Heart right ventricle (tissue), 16 donors: ENCODE data around the gene ANKRD40CL. TPM values are rescaled to one million over a fixed set of nuclear protein-coding genes. Genes with fewer than 3 reads are reported as not detected.

Source experiments
- ATAC-seq, 8 donors: fragments of 200-7000 bp; cut with Tn5 transposase; one replicate each; pipeline ENCODE4 v1.9.1; 2020; ENCODE audit warnings: mild to moderate bottlenecking in 8 of 8, moderate library complexity in 8 of 8, moderate number of reproducible peaks in 1 of 8
- DNase-seq, 2 donors: peaks; one replicate each; pipeline ENCODE4 v3.0.0-alpha.2; 2020
- H3K27ac ChIP-seq, 10 donors: fragments of 200-600 bp; sonication (generic) in 2 of 10; one replicate each; pipeline versions ENCODE4 v1.5.0 to v1.8.0; 2020 to 2022; ENCODE audit warnings: mild to moderate bottlenecking in 3 of 10
- H3K27me3 ChIP-seq, 7 donors: fragments of 200-600 bp; one replicate each; pipeline ENCODE4 v1.8.0; 2021 to 2022; ENCODE audit warnings: mild to moderate bottlenecking in 2 of 7
- H3K36me3 ChIP-seq, 9 donors: fragments of 200-600 bp; sonication (generic) in 1 of 9; one replicate each; pipeline versions ENCODE4 v1.5.0 to v1.8.0; 2020 to 2022; ENCODE audit warnings: mild to moderate bottlenecking in 2 of 9
- H3K4me1 ChIP-seq, 9 donors: fragments of 200-600 bp; sonication (generic) in 1 of 9; one replicate each; pipeline versions ENCODE4 v1.5.0 to v1.8.0; 2020 to 2022; ENCODE audit warnings: mild to moderate bottlenecking in 4 of 9
- H3K4me3 ChIP-seq, 10 donors: fragments of 200-600 bp; sonication (generic) in 2 of 10; one replicate each; pipeline versions ENCODE4 v1.5.0 to v1.8.0; 2020 to 2022; ENCODE audit warnings: mild to moderate bottlenecking in 7 of 10, moderate library complexity in 2 of 10
- H3K9me3 ChIP-seq, 11 donors: fragments of 200-600 bp in 10 of 11; sonication (generic) in 2 of 11; one replicate each; pipeline versions ENCODE4 v1.5.0 to v1.8.0; 2013 to 2022; ENCODE audit warnings: mild to moderate bottlenecking in 2 of 11, control low read depth in 1 of 11, moderate library complexity in 1 of 11
- WGBS, 2 donors: extraction: QIAGEN DNeasy Blood & Tissue Kit; methylation state at CpG; one replicate each; pipeline ENCODE4 v1.1.7; 2013; ENCODE audit warnings: inconsistent platforms in 1 of 2; 5-methylcytosine and 5-hydroxymethylcytosine counted together
- intact Hi-C, 10 donors: fragments of 100-400 bp; cut with DNase I; formaldehyde crosslinking; loops; one replicate each; pipeline versions ENCODE4 v1.11.1 to v1.14.2; 2022
- polyA plus RNA-seq, 2 donors: library from polyadenylated mRNA; stranded (reverse); fragments of 200-250 nt; gene quantifications; one replicate each; pipeline ENCODE4 v1.2.3, GENCODE V29; 2013
- total RNA-seq, 10 donors: library from RNA; stranded (reverse); fragmentation: NEBNext Ultra II Directional in 3 of 10; extraction: Animal tissue kit (Norgen Biotek cat#: 25700) in 3 of 10; gene quantifications; one replicate each; pipeline versions ENCODE4 v1.2.1 to v1.2.4, GENCODE V29; 2021 to 2023
- TF ChIP-seq, protein P1 (sequence below), 9 donors: fragments of 200-600 bp; sonication (generic) in 2 of 9; IDR thresholded peaks; one replicate each; pipeline versions ENCODE4 v1.5.0 to v1.8.0; 2021 to 2022; ENCODE audit warnings: antibody characterized with exemption in 9 of 9, mild to moderate bottlenecking in 5 of 9, moderate library complexity in 1 of 9
- donor health status: Arrhythmogenic right ventricular cardiomyopathy.
- donor health status: ischemic (EF 13 %, LVEDD 7.1; RV severe dilation, severe dysfunction).
- donor health status: healthy with polysubstance abuse.
- donor health status: DM: no; HTN: yes; CAD: no.
- donor health status: DM: no; HTN: no; CAD: no.
- donor health status: ischemic (EF 25% LVEDD 6.9; RV normal size, moderate dysfunction).
- donor health status: ischemic (EF 25% LVEDD 5.7; RV mildly dilated, moderate dysfunction).
- donor health status: healthy.
- donor health status: DM: yes; HTN: yes; CAD: no.
- donor health status: Ischemic cardiomyopathy.
- donor health status: ischemic (EF 35%, LVEDD 5.7; RV mildly dilated, moderate dysfunction).
- donor health status: nonischemic (EF 11% LVEDD 7.7; RV severe dilation, severe dysfunction).
- donor health status: DM: yes; HTN: yes; CAD: no.
- donor health status: PGD.
- donor health status: ischemic (EF 29% LVEDD 5.4; RV normal size, mild dysfunction).
- donor health status: nonischemic (EF 23%, LVEDD 6.1; RV moderate dilation, normal function).

ANKRD40CL gene
- total and polyA plus RNA-seq, 12 donors: not detected

DNA sequence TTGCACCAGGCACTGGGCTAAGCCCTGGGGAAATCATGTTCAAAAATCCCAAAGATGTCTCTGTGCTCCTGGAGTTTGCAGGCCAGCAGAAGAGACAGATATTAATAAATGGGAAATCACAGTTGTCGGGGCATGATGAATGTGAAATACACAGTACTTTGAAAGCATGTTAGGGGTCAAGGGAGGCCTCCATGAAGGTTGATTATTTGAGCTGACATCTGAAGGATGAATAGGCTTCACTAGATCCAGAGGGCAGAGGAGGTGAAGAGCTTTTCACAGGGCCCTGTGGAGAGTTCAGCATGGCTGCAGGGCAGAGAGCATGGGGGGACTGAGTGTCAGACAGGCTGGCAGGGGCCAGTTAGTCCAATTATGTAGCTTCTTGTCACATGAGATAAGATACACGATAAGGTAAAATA, 2.6 kb downstream of the ANKRD40CL start:
- ATAC-seq (no peak), DNase-seq (no peak)
- TF ChIP-seq, protein P1, sequence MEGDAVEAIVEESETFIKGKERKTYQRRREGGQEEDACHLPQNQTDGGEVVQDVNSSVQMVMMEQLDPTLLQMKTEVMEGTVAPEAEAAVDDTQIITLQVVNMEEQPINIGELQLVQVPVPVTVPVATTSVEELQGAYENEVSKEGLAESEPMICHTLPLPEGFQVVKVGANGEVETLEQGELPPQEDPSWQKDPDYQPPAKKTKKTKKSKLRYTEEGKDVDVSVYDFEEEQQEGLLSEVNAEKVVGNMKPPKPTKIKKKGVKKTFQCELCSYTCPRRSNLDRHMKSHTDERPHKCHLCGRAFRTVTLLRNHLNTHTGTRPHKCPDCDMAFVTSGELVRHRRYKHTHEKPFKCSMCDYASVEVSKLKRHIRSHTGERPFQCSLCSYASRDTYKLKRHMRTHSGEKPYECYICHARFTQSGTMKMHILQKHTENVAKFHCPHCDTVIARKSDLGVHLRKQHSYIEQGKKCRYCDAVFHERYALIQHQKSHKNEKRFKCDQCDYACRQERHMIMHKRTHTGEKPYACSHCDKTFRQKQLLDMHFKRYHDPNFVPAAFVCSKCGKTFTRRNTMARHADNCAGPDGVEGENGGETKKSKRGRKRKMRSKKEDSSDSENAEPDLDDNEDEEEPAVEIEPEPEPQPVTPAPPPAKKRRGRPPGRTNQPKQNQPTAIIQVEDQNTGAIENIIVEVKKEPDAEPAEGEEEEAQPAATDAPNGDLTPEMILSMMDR (IDR thresholded peaks at IDR 0.05): no peak
- Histone ChIP-seq H3K27ac (peak overlapping the region in 1 of 10 donors; percentile 18), H3K36me3 (no peaks in the 10 kb centered on the region), H3K9me3 (no peaks in the 10 kb centered on the region), H3K4me1 (peaks cover 0 to 35% (median 29%) of the 10 kb centered on the region in 9 donors), H3K4me3 (no peak overlapping the region), H3K27me3 (no peaks in the 10 kb centered on the region)
- intact Hi-C loops: no loop called here
- WGBS, 2 donors: 61 to 71% methylated on average over 2 of the region's 2 CpGs

DNA sequence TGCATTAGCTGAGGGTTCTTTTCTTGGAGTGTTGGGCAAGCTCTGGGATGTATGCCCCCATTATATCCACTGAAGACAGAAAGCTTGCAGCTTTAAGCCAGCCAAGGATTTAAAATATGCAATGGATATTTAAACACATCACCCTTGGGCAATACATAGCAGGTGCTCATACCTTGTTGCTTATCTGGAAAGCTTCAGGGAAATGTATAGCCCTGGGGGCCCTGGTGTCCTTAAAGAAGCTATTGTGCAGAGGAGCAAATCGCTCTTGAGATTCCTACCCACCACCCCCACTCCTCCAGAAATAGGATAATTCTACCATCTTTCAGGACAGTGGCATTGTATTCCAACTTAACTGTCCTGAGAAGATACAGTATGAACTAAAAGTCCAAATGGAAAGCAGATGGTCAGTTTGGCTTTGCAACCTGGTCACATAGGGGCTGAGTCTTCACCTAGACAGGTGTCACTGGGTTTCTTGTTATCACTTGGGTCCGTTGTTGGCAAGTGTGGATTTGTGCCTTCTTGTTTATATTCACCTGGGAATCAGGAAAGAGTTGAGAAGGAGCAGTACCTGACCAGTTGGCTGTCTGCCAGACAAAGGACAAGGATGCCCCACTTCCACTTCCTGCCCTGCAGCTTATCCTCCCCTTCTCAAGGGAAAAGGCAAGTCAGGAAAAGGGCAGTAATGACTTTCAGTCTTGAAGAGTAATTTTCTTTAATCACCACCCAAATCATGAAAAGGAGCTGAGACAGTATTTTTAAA, 3.4 kb downstream of the ANKRD40CL start:
- H3K4me3 ChIP-seq: no peak overlapping the region
- DNase-seq: no peak
- 75 to 81% methylated on average over 2 of the region's 2 CpGs for WGBS, 2 donors

DNA sequence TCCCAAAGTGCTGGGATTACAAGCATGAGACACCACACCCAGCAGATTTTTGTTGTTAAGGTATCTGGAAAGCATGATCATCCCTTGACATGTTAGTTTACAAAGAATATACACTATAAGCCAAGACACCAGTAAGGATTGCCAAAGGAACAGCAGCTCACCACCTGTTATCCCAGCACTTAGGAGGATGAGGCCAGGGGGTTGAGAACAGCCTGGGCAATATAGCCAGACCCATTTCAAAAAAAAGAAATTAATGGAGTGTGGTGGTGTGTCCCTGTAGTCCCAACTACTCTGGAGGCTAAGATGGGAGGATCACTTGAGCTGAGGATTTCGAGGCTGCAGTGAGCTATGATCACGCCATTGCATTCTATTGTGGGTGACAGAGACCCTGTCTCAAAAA, 5.1 kb downstream of the ANKRD40CL start:
- Histone ChIP-seq H3K9me3 (no peaks in the 10 kb centered on the region), H3K27ac (no peak overlapping the region), H3K36me3 (no peaks in the 10 kb centered on the region), H3K4me3 (no peak overlapping the region), H3K4me1 (peaks cover 0 to 39% (median 29%) of the 10 kb centered on the region in 9 donors), H3K27me3 (no peaks in the 10 kb centered on the region)
- intact Hi-C loops: no loop called here
- TF ChIP-seq, protein P1 (IDR thresholded peaks at IDR 0.05): no peak
- 90 to 94% methylated on average over 2 of the region's 2 CpGs for WGBS, 2 donors
- DNase-seq (no peak), ATAC-seq (no peak)

More for the DNA sequence above, 3.4 kb downstream of the ANKRD40CL start:
- Histone ChIP-seq H3K27ac (peak overlapping the region in 1 of 10 donors; percentile 82), H3K9me3 (no peaks in the 10 kb centered on the region), H3K36me3 (no peaks in the 10 kb centered on the region), H3K4me1 (peaks cover 0 to 38% (median 29%) of the 10 kb centered on the region in 9 donors), H3K27me3 (no peaks in the 10 kb centered on the region)
- intact Hi-C loops: no loop called here
- TF ChIP-seq, protein P1 (IDR thresholded peaks at IDR 0.05): no peak
- no peak for ATAC-seq

DNA sequence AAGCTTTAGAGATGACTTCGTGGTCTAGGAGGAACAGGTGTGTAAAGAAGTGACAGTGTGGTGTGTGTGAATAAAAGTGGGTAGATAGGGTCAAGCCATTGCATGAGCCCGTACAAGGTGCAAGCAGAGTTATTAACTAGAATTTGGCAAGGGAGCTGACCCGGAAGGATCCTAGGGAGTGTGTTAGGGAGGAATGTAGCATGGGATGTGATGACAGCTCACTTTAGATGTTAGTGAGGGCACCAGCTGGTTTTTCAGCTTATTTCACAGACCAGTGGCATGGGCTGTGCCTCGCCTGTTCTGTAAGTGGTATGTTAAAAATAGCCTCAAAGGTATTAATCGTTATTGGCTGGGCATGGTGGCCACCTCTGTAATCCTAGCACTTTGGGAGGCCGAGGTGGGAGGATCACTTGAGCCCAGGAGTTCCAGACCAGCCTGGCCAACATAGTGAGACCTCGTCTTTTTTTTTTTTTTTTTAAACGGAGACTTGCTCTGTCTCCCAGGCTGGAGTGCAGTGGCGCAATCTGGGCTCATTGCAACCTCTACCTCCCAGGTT, 8.3 kb downstream of the ANKRD40CL start:
- no peaks in the 10 kb centered on the region for H3K9me3 ChIP-seq
- peaks cover 0 to 27% (median 12%) of the 10 kb centered on the region in 9 donors for H3K36me3 ChIP-seq
- peaks cover 0 to 28% (median 9%) of the 10 kb centered on the region in 9 donors for H3K4me1 ChIP-seq
- H3K4me3 ChIP-seq: no peak overlapping the region
- H3K27ac ChIP-seq: no peak overlapping the region
- no peak for DNase-seq
- peak in 2 of 8 donors; percentile 15 to 48 for ATAC-seq
- intact Hi-C loops: no loop called here
- TF ChIP-seq, protein P1 (IDR thresholded peaks at IDR 0.05): no peak
- 41 to 49% methylated on average over 9 of the region's 9 CpGs for WGBS, 2 donors
- H3K27me3 ChIP-seq: no peaks in the 10 kb centered on the region
